Measurements from ENCODE around the gene APOBEC3H.

Gene APOBEC3H

GRCh38 chr22:39138357-39138997, 41.4 kb downstream of the APOBEC3H start:
- no peak for DNase-seq

GRCh38 chr22:39139933-39140332, 42.9 kb downstream of the APOBEC3H start:
- no peak for DNase-seq

- no peak for DNase-seq
These were observed 45.1 kb downstream of the APOBEC3H start for GRCh38 chr22:39142088-39142680.

GRCh38 chr22:39144101-39144767, 47.2 kb downstream of the APOBEC3H start:
- DNase-seq, result peak; percentile 54

GRCh38 chr22:39146256-39147101, 49.4 kb downstream of the APOBEC3H start:
- no peak for DNase-seq

GRCh38 chr22:39147335-39148025, 50.4 kb downstream of the APOBEC3H start:
- DNase-seq, result no peak

GRCh38 chr22:39148026-39148726, 51.1 kb downstream of the APOBEC3H start:
- no peak for DNase-seq

- peak; percentile 82 for DNase-seq
These were observed 51.9 kb downstream of the APOBEC3H start for GRCh38 chr22:39148727-39149535.

GRCh38 chr22:39149915-39150847, 53.1 kb downstream of the APOBEC3H start:
- DNase-seq, result no peak

GRCh38 chr22:39150848-39151215, 53.8 kb downstream of the APOBEC3H start:
- DNase-seq, result no peak

GRCh38 chr22:39151329-39151975, 54.4 kb downstream of the APOBEC3H start:
- DNase-seq, result no peak

- DNase-seq, result no peak
These were observed 55.0 kb downstream of the APOBEC3H start for GRCh38 chr22:39152024-39152510.

- peak; percentile 92 for DNase-seq
These were observed 55.6 kb downstream of the APOBEC3H start, which contains the start of gene CBX7 for GRCh38 chr22:39152511-39153219. TSS of gene CBX7 (minus strand) at chr22:39152680. CDS start at chr22:39152444, 236 bp downstream.

GRCh38 chr22:39153220-39153717, 56.2 kb downstream of the APOBEC3H start:
- no peak for DNase-seq

All from CD4-positive, alpha-beta T cell treated with Interferon gamma for 1 hour (primary cell).